ENCODE data around the gene COA1. TPM values are rescaled to one million over a fixed set of nuclear protein-coding genes. Genes with fewer than 3 reads are reported as not detected.
A peak's percentile ranks its signal among the peaks of the same experiment; 100 is the strongest.

The COA1 gene
- total and polyA plus RNA-seq, 9 of the 15 experiments (the other 6 are each of a cell fraction or from before 2014, with no cell fraction given), result 98.9 to 463 (median 181) TPM

GRCh38 chr7:43674559-43675436 is 54.5 kb downstream of the COA1 start (continued):
- TF ChIP-seq RREB1 (CRISPR knock-in tag; IDR thresholded peaks at IDR 0.05) (no peak), SOX6 (IDR thresholded peaks at IDR 0.05) (peak; percentile 38; the same call in 1 of the 2 replicates), LEF1 (IDR thresholded peaks at IDR 0.05) (0 out of 2 replicates have a peak, but pooled peaks have one; percentile 43), ZNF280B (CRISPR knock-in tag; IDR thresholded peaks at IDR 0.05) (no peak), GTF2E2 (tag; IDR thresholded peaks at IDR 0.05) (no peak), CBX3 (IDR thresholded peaks at IDR 0.05; ENCODE audit: borderline replicate concordance in 1 of 2, low read length in 2 of 2) (no peak), FOSL1 (tag; conservative IDR thresholded peaks at IDR 0.05) (peak; percentile 79), ARNT (IDR thresholded peaks at IDR 0.05) (0 out of 4 replicates have a peak, but pooled peaks of 1 of the 2 experiments have one; percentile 18), BACH1 (tag; IDR thresholded peaks at IDR 0.05) (peak; percentile 81), ZNF253 (CRISPR knock-in tag; conservative IDR thresholded peaks at IDR 0.05) (no peak), YBX1 (IDR thresholded peaks at IDR 0.05) (no peak), NFIC (IDR thresholded peaks at IDR 0.05) (peak; percentile 55; the same call in 1 of the 2 replicates), ZNF592 (IDR thresholded peaks at IDR 0.05) (peak; percentile 74), NR2C1 (IDR thresholded peaks at IDR 0.05) (no peak), NR2C1 (tag; IDR thresholded peaks at IDR 0.05) (no peak; the same call in 1 of the 2 replicates)
